ENCODE data around the gene TSTD1. TPM values are rescaled to one million over a fixed set of nuclear protein-coding genes. Genes with fewer than 3 reads are reported as not detected.

TSTD1 gene
- total RNA-seq, 1 donor from 2014 or later, result 55.5 TPM

DNA sequence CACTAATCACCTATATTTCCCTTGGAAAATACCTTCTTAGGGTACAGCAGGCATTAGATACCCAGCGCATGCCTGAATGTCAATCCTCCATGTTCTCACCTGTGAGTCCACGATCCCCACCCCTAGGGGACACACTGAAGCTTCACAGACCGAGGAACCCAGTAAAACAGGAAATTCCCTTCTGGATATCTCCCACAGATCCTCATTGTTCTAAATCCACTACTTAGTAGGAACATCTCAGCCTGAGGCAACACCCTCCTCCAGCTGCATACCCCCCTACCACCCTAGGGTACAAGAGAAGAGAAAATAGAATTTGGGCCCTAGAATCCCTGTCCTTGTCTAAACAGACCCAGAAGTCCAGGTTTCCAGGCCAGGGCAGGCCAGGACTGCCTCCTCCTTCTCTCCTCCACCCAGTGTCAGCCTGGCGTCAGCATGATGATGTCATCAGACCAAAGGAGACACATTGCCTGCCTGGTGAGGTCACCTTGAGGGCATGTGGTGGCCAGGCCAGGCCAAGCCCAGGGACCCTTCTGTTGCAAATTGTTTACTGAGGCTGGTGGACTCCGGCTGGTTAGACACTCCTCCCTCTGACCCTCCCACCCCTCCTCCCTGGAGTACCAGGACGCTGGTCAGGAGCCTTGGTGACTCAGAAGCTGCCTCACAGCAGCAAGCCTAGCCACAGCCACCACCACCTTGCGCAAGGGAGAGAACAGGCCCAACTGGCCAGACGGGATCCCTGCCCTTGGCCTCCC is 44.4 kb upstream of the TSTD1 start:
- DNase-seq (ENCODE audit: low read depth), result peak; percentile 97
- TF ChIP-seq, protein P1, sequence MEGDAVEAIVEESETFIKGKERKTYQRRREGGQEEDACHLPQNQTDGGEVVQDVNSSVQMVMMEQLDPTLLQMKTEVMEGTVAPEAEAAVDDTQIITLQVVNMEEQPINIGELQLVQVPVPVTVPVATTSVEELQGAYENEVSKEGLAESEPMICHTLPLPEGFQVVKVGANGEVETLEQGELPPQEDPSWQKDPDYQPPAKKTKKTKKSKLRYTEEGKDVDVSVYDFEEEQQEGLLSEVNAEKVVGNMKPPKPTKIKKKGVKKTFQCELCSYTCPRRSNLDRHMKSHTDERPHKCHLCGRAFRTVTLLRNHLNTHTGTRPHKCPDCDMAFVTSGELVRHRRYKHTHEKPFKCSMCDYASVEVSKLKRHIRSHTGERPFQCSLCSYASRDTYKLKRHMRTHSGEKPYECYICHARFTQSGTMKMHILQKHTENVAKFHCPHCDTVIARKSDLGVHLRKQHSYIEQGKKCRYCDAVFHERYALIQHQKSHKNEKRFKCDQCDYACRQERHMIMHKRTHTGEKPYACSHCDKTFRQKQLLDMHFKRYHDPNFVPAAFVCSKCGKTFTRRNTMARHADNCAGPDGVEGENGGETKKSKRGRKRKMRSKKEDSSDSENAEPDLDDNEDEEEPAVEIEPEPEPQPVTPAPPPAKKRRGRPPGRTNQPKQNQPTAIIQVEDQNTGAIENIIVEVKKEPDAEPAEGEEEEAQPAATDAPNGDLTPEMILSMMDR (IDR thresholded peaks at IDR 0.05; ENCODE audit: insufficient read depth, low read length, severe bottlenecking), result no peak
- H3K36me3 ChIP-seq (ENCODE audit: control insufficient read depth, insufficient read depth, low read length), result no peaks in the 10 kb centered on the region
- H3K4me3 ChIP-seq (ENCODE audit: low read depth, low read length), result peak overlapping the region; percentile 9
- H3K27me3 ChIP-seq (ENCODE audit: control insufficient read depth, insufficient read depth, low read length), result no peaks in the 10 kb centered on the region
- FAIRE-seq, result peak; percentile 52

DNA sequence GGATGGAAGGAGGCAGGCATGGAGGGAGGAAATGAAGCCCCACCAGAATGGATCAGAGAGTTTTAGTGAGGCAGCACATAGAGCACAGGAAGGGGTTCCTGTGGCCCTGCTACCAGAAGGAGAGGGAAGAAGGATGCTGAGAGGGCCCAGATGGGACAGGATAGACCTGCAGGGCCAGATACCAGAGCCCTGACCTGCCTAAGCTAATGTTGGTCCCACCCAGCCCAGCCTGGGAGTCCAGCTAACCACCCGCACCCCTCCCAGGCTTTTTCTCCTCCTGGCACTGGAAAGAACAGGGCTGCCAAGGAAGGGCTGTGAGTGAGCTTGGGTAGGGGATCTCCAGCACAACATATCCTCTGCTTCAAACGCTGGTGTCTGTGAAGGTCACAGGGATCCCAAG is 43.7 kb upstream of the TSTD1 start:
- Histone ChIP-seq H3K27me3 (ENCODE audit: control insufficient read depth, insufficient read depth, low read length) (no peaks in the 10 kb centered on the region), H3K4me3 (ENCODE audit: low read depth, low read length) (no peak overlapping the region), H3K36me3 (ENCODE audit: control insufficient read depth, insufficient read depth, low read length) (no peaks in the 10 kb centered on the region)
- FAIRE-seq, result no peak
- DNase-seq (ENCODE audit: low read depth), result peak; percentile 33
- TF ChIP-seq, protein P1 (IDR thresholded peaks at IDR 0.05; ENCODE audit: insufficient read depth, low read length, severe bottlenecking), result no peak

DNA sequence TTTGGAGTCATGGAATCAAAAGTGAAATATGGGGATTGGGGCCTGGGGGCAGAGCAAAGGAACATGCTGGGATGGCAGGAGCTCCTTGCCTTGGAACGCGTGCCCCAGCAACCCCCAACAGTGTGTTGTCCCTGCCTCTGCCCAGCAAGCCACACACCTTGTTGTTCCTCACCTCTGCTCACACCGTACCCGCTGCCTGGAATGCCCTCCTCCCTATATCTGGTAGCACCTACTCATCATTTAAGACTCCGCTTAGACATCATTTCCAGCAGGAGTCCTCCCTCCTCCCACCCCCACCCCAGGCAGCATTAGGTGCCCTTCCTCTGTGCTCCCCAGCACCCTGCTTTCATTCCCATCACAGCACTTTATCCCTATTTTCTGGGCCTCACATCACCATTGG is 42.8 kb upstream of the TSTD1 start:
- H3K27me3 ChIP-seq (ENCODE audit: control insufficient read depth, insufficient read depth, low read length), result no peaks in the 10 kb centered on the region
- TF ChIP-seq, protein P1 (IDR thresholded peaks at IDR 0.05; ENCODE audit: insufficient read depth, low read length, severe bottlenecking), result no peak
- no peak for DNase-seq (ENCODE audit: low read depth)
- no peak for FAIRE-seq
- H3K4me3 ChIP-seq (ENCODE audit: low read depth, low read length), result no peak overlapping the region
- peaks cover 4% of the 10 kb centered on the region for H3K36me3 ChIP-seq (ENCODE audit: control insufficient read depth, insufficient read depth, low read length)

DNA sequence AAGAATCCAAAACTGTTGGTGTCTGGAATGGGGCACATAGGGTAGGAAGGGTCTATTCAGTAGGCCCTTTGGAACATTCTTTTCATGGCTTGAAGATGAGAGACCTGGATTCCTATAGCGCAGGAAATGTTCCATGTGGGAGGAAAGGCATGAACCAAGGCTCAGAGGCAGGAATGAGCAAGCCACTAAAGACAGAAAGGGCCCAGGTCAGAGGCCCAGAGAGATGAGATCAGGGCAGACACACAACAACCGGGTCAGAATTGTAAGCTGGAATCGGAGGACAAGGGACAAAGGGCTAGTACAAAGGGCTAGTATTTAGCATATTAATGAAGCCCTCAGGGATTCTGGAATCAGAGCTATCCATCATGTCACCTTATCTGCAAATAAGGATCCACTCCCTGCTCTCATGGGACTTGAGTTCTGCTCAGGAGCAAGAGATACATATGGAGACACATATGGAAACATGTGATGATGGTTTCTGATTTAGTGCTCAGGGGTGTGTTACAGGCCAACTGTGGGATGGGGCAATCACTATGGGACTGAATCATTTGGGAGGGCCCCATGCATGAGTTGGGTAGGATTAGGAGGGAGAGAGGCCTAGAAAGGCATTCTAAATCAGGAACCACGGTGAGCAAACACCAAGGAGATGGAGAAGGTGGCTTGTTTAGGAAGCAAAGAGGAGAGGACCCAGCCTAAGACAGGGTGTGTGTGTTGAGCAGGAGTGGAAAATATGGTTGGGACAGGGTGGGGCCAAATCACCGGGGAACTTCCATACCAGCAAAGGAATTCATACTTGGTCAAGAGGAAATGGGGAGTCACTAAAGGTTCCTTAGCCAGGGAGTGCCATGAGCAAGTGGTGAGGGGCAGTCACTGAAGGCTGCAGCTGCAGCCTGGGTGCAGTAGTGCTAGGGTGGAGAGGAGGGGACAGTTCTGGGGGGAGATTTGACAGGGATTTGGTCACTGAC is 42.0 kb upstream of the TSTD1 start:
- H3K27me3 ChIP-seq (ENCODE audit: control insufficient read depth, insufficient read depth, low read length), result no peaks in the 10 kb centered on the region
- DNase-seq (ENCODE audit: low read depth) (peak; percentile 82), FAIRE-seq (peak; percentile 79)

DNA sequence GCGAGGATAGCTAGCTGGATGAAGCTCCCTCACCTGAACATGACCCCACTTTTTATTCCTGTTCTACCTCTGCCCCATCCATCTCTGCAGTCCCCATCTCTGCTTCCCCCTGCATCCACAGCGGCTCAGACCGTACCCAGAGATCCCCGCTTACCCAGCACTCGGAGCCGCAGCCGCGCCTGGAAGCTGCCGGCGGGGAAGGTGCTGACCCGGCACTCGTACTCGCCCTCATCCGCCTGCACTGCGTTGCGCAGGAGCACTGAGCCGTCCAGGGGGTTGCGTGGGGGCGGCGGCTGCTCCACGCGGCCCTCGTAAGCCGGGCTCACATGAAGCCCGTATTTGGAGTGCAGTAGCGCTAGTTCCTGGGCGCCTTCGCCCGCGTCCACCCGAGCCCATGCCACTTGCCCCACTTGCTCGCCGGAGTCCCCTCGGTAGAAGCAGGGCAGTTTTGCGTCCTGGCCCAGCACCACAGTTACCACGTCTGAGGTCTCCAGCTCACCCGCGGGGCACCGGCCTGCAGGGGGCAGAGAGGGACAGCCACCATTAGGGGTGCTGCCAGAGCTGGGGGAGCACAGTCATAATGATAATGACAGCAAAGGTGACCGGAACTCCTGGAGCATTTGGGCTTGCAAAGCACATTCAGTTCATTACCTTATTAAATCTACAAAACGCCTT is 40.8 kb upstream of the TSTD1 start:
- Histone ChIP-seq H3K36me3 (ENCODE audit: control insufficient read depth, insufficient read depth, low read length) (peaks cover 4% of the 10 kb centered on the region), H3K4me3 (ENCODE audit: low read depth, low read length) (no peak overlapping the region), H3K27me3 (ENCODE audit: control insufficient read depth, insufficient read depth, low read length) (no peaks in the 10 kb centered on the region)
- FAIRE-seq, result no peak
- TF ChIP-seq, protein P1 (IDR thresholded peaks at IDR 0.05; ENCODE audit: insufficient read depth, low read length, severe bottlenecking), result no peak
- DNase-seq (ENCODE audit: low read depth), result no peak

More for the DNA sequence above, 42.0 kb upstream of the TSTD1 start:
- H3K36me3 ChIP-seq (ENCODE audit: control insufficient read depth, insufficient read depth, low read length), result peaks cover 4% of the 10 kb centered on the region
- no peak overlapping the region for H3K4me3 ChIP-seq (ENCODE audit: low read depth, low read length)
- TF ChIP-seq, protein P1 (IDR thresholded peaks at IDR 0.05; ENCODE audit: insufficient read depth, low read length, severe bottlenecking), result no peak

All from bronchial epithelial cell (primary cell).